Activated CD8-positive, alpha-beta memory T cell treated with anti-CD3 and anti-CD28 coated beads for 36 hours (primary cell): ENCODE data around the gene RAB39A. TPM values are rescaled to one million over a fixed set of nuclear protein-coding genes. Genes with fewer than 3 reads are reported as not detected.

ENCODE experiments used
- CTCF ChIA-PET: fragments of 350-600 bp; sonication (Branson Sonifier 250); formaldehyde crosslinking; loops from one replicate; lab custom pipeline; 2021; ENCODE audit warnings: antibody characterized with exemption; lab: Charles Lee
- POLR2A ChIA-PET: fragments of 350-600 bp; sonication (Branson Sonifier 250); formaldehyde crosslinking; loops from one replicate; lab custom pipeline; 2021; ENCODE audit warnings: antibody characterized with exemption; lab: Charles Lee
- total RNA-seq, 2 experiments: library from RNA; stranded (reverse); gene quantifications; one replicate each; pipeline ENCODE4 v1.2.3, GENCODE V29; 2021

Gene RAB39A
- total RNA-seq, 2 experiments from 2014 or later: 0.21 to 0.23 TPM

GRCh38 chr11:108009497-108010370 is 81.5 kb downstream of the RAB39A start:
- ChIA-PET POLR2A (interaction anchor here (1.2 to 1.5 kb wide), 2 partner anchors 213 to 655 kb away, joined by 4 to 5 read pairs; partner anchors contain the start of genes ATM, DDX10 and NPAT), CTCF (interaction anchor here (0.9 to 1.3 kb wide), 2 partner anchors 14 to 163 kb away, joined by 3 to 4 read pairs; no protein-coding TSS in a partner anchor)

DNA sequence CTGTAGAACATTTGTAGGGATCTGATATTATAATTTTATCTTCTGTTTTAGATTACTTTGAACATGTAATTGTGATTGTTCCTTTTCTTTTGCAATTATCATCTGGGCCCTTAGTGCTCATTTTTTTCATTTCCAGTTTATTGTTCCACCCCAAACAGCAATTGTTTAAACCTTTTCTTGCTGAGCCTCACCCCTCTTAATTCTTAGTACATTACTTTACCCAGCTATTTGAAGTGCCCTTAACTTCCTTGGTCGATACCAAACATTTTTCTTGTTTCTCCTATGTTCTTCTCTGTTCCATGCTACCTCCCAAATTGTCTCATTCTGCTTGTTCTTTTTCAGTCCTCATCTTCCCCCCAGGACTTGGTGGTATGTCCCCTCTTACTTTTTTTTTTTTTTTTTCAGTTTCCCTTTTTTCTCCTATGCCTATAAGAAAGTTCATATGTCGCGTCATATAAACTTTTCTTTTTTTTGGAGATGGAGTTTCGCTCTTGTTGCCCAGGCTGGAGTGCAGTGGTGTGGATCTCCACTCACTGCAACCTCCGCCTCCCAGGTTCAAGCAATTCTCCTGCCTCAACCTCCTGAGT is 84.0 kb downstream of the RAB39A start:
- ChIA-PET CTCF (interaction anchor here (0.7 to 0.9 kb wide), 4 partner anchors 13 to 649 kb away, joined by 3 to 4 read pairs (median 3); no protein-coding TSS in a partner anchor), POLR2A (no interaction called here)

Other genes starting within 250 kb of the RAB39A start
- not detected for gene SLN, start 216.4 kb upstream of the RAB39A start, total RNA-seq
- 10 to 100 TPM; 34.5 to 35.5 TPM for gene SLC35F2, start 69.7 kb upstream of the RAB39A start, total RNA-seq
- gene CUL5, start 80.5 kb downstream of the RAB39A start, total RNA-seq: 10 to 100 TPM; 37.2 to 40.2 TPM
- gene ACAT1, start 193.1 kb downstream of the RAB39A start, total RNA-seq: 10 to 100 TPM; 80.5 to 84.3 TPM